SHP77 treated with DMSO at 0.1 percent for 48 hours (cell line): ENCODE data around the gene ADAT3.

Source experiments
- DNase-seq: peaks from one replicate; lab custom pipeline; 2025; lab: John Stamatoyannopoulos, UW

The ADAT3 gene

DNA sequence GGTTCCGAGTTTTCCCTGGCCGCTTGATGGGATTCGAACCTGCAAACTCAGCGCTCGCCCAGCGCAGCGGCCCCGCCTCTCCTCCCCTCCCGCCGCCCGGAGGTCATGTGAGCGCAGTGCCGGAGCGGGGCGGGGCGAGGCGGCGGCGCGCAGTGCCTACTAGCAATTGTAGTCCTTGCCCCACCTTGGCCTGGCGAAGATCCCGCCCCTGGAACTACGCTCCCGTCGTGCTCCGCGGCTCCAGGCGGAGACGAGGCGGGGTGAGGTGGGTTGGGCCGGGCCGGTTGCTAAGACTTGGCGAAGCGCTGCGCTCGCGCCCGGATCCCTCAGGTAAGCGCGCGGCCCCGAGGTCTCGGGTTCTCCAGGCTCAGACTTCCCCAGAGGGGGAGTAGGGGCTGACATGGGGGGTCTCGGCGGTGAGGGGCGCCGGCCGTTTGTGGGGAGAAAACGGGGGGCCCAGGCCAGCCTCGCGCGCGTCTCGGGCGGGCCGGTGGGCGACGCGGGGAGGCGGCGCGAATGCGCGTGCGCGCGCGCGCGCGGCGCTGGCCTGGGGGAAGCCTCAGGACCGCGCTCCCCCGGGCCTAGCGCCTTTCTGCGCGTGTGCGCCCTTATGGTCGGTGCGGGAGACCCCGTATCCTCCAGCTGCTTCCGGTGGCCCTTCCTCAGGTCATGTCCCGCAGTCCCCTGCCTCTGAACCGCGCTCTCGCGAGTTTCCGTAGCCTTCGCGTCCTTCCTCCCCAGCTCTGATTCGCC is at the start of gene ADAT3, which contains the start of gene SCAMP4:
Gene ADAT3 (plus strand): TSS at position 290 of the 753 bp plus-strand sequence. CDS start 6,649 bp downstream, outside the sequence.
Gene SCAMP4 (plus strand): TSS at position 290 of the 753 bp plus-strand sequence. CDS start 9,621 bp downstream, outside the sequence.
- peak; percentile 93 for DNase-seq

DNA sequence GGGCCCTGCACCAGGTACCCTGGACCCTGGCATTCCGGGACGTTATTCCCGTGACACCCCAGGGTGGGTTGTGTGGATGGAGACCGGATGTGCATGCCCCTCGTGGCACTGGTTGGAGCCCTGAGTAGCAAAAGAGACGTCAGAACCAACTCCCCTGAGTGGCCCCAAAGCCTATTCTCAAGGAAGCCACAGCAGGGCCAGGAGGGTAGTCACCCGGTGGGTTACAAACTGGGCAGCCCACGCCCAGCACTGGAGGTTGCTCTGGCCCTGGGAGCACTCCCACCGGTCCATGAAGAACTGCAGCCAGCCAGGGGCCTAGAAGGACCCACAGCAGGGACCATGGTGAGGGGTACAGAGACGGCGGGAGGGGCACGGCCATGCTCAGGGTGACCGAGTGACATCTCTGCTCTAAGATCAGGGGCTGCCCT is 49.4 kb upstream of the ADAT3 start:
- DNase-seq = no peak

- DNase-seq = no peak
These were observed 48.9 kb upstream of the ADAT3 start for GRCh38 chr19:1856345-1856697.

DNA sequence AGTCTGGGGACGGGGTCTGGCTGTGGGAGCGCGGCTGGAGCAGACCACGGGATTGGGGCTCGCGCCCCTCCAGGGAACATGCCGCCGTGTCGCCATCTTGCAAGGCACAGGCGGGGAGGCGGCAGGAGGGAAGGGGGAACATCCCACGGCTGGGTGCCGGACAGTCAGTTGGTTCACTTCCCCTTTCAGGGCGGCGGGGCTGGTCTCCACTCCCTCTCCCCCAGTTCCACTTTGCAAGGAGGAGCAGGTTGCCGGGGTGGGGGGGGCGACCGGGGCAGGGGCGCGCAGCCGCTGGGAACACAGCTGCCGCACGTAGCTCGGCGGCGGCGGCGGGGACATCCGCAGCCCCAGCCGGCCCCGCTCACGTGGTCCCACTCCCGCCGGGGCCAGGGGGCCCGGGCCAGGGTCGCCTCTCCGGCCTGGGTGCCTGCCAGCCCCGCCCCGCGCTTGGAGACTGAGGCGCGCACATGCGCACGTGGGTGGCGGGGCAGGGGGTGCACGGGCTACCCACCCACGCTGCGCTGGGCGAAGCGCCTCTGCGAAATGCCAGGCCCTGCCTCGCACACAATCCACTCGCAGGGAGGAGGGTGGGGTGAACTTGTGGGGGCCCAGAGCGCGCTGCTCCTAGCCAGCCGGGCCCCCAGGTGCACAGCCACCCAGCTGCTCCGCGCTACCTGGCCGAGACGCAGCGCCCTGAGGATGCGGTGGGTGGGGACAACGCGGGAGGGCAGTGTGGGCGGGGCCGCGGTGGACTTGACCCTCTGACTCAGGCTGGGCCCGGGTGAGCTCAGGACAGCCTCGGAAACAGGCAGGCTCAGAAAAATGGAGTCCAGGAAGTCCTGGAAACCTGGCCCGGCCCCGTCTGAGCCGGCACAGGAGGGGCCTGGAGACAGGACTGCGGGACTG is 48.2 kb upstream of the ADAT3 start:
- DNase-seq = no peak

GRCh38 chr19:1857648-1858326 is 47.4 kb upstream of the ADAT3 start:
- DNase-seq = no peak

- DNase-seq = no peak
These were observed 46.7 kb upstream of the ADAT3 start for GRCh38 chr19:1858412-1859081.

DNA sequence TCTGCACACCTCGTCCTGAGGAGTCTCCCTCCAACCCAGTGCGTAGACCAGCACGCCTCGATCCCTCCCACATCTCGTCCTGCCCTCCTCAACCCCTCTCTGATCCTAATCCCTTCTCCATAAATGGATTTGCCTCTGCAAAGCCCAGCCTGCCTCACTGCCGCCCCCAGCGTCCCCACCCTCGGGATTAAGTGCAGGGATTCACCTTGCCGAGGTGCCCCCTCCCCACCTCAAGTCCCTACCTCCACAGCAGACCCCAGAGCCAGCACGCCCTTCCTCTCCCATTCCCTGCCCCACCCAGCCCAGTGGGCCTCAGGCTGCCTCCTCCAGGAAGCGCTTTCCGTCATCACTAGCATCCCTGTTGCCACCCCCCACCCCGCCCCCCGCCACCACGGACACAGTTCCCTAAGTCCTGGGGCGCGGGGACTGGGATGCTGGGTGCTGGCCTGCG is 45.8 kb upstream of the ADAT3 start:
- no peak for DNase-seq

DNA sequence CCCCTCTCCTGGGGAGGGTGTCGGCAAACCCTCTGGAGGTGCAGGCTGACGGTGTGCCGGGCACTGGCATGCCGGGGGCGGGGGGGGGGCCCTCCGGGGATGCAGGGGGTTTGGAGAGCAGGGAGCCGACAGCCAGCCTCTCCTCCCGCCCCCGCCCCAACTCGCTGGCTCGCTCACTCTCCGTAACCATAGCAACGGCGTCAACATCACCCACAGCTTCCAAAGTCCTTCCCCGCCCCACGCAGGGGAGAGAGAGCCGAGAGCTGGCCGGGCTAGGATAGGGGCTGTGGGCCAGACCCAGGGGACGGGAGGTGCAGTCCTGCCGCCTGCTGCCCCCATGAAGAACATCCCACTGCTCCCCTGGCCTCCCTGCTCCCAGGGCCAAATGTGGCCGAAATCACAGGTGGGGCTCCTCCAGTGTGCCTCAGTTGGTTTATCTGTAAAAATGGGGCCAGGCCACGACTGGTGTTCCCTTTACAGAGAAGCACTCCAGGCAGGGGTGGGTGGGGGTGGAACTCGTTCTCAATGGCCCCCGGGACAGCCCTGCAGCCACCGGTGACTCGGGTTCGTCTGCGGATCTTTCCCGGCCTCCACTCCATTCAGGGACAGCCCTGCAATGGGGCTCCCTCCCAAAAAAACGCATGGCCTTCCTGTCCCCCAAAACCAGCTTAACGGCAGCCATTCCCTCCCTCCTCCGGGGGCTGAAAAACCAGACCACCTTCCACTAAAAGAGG is 45.0 kb upstream of the ADAT3 start:
- DNase-seq = no peak

- no peak for DNase-seq
These were observed 44.2 kb upstream of the ADAT3 start for GRCh38 chr19:1860821-1861598.

DNA sequence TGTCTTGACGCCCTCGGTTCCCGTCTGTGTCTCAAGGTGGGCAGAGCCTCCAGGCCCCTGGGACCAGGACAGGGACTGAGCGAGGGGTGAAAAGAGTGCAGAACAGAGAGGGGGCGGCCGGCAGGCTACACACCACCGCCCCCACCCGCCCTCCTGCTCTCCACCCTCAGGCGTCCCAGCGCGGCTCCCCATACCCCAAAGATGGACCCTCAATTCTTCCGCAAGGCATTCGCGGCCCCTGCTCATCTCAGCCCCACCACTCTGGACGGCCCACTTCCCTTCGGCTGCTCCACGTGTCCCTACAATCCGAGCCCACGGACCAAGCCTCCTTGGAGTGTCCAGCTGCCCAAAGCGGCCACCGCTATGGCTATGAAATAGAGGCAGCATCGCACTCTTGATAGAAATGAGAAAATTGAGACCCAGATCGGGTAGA is 43.6 kb upstream of the ADAT3 start:
- no peak for DNase-seq

- no peak for DNase-seq
These were observed 43.2 kb upstream of the ADAT3 start for GRCh38 chr19:1862068-1862423.

GRCh38 chr19:1862424-1863327 is 42.5 kb upstream of the ADAT3 start:
- DNase-seq = no peak

DNA sequence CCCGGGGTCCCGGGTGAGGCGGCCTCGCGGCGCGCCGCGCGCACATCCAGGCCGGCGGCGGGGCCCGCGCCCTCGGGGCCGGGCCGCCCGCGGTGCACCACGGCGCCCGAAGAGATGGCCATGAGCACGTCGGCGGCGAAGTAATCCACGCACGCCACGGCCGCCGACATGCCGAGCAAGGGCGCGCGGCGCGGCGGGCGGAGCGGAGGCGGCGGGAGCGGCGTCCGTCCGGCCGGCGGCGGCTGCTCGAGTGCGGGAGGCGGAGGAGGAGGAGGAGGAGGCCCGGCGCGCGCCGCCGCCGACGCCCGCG is 41.9 kb upstream of the ADAT3 start, which contains the start of gene KLF16:
Gene KLF16 (minus strand): TSS at position 252 of the 310 bp plus-strand sequence. CDS start 82 bp downstream, at position 170.
- no peak for DNase-seq

DNA sequence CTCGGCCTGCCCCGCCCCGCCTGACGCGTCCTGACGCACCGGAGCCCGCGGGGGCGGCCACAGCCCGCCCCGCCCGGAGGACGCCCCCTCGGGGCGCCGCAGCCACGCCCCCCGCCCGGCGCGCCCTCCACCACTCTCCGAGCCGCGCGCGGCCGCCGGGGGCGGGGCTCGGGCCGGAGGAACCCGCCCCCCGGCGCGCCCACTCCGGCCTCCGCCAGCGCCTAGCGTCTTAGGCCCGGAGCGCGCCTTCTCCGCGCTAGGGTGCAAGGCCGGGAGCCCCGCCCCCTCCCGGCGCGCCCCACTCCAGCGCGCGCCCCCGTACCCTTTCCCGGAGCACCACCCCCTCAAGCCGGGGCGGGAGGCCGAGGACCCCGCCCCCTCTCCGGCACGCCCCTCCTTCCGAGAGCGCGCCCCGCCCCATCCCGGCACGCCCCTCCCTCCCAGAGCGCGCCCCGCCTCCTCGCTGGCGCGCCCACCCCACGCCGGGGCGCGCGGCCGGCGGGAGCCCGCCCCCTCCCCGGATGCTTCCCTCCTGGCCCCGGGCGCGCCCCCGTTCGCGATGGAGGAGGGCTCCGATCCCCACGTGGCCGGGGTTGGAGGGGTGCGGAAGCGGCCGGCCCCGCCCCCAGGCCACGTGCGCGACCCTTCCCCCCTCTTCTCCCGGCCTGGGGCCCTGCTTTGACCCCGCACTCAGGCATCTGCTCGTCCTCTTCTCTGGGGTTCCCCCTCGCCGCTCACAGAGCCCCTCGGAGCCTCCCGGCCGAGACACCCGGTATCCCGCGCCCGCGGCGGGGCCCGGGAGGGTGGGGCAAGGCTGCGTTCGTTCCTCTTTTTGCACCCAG is 41.3 kb upstream of the ADAT3 start:
- peak; percentile 39 for DNase-seq

DNA sequence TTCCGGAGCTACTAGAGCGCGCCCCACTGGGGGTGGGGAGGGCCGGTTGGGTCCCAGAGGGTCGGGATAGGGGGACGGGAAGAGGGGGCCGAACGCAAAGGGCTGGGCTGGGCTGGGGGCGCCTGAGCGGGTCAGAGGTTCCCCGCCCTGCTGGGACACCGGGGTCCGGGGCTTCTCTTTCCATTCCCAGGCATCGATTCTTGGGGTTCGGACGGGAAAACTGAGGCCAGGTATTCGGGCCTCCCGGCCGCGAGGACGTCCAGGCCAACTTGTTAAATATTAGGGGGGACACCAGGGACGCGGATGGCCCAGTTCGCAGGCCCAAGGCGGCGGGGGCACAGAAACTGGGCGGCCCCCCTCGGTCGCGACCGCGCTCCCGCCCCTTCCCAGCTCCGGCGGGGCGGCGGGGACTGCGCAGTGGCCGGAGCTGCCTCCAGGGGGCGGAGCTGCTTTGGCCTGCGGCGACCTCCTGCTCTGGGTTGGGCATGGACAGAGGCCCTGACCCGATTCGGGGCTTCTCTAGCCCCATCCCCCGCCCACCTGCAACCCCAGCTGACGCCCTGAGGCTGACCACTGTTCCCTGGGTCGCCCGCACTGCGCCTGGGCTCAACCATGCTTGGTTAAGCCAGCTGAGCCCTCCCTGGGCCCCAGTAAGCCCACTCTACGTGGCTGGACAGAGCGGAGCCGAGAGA is 40.6 kb upstream of the ADAT3 start:
- DNase-seq = no peak

DNA sequence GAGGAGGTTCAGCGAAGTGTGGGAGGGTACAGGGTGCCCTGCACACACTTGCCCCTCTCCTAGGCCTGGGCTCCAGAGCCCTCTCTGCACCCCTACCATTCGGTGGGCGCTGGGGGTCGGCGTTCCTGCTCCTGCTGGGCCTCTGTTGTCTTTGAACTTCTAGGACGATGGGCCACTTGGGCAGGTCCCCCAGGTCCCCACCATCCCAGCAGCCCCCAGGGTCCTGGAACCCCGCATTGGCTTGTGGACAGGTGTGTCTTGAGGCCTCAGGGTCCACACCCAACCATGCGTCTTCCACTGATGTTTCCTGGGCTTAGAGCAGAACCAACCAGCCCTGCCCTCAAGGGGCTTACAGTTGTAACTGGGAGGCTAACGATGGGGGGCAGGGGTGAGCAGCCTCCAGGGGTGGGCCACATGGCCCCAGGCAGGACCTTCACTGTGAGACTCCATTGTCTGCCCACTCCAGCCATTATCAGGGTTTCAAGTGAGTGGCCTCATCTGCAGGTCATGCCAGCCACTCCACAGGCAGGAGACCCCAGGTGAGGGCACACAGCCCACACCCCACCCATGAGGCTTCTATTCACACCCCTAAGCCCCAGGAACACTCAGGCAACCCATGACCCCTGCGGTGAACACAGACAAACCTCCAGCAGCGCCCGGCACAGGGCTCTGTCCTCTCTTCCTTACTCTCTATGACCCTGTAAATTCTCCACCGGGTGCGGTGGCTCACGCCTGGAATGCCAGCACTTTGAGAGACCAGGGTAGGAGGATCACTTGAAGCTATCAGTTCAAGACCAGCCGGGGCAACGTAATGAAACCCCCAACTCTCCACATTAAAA is 39.8 kb upstream of the ADAT3 start:
- DNase-seq = no peak
